ENCODE data around the gene ACVRL1.
"Not testable (repeated sequence)": the region's sequence is repeated elsewhere in the genome, so short reads cannot be mapped to it uniquely, and the experiment has no call there.

ACVRL1 gene

GRCh38 chr12:51874486-51874885, 32.8 kb upstream of the ACVRL1 start:
- no peak for DNase-seq

GRCh38 chr12:51879102-51879501, 28.2 kb upstream of the ACVRL1 start:
- no peak for DNase-seq

GRCh38 chr12:51883295-51883694, 24.0 kb upstream of the ACVRL1 start:
- DNase-seq, result no peak

GRCh38 chr12:51883998-51884675, 23.2 kb upstream of the ACVRL1 start:
- DNase-seq, result no peak

- no peak for DNase-seq
These were observed 22.6 kb upstream of the ACVRL1 start for GRCh38 chr12:51884676-51885229.

GRCh38 chr12:51885294-51886020, 21.8 kb upstream of the ACVRL1 start:
- DNase-seq, result not testable (repeated sequence)

GRCh38 chr12:51886021-51886710, 21.1 kb upstream of the ACVRL1 start:
- peak in 1 of 2 donors; percentile 26 for DNase-seq

- no peak for DNase-seq
These were observed 19.6 kb upstream of the ACVRL1 start, which contains the start of gene ANKRD33 for GRCh38 chr12:51887476-51888315. TSS of gene ANKRD33 (plus strand) at chr12:51888103. CDS start at chr12:51888187, 84 bp downstream.

GRCh38 chr12:51888316-51889215, 18.7 kb upstream of the ACVRL1 start:
- no peak for DNase-seq

- no peak for DNase-seq
These were observed 17.8 kb upstream of the ACVRL1 start for GRCh38 chr12:51889216-51890132.

GRCh38 chr12:51890133-51890464, 17.2 kb upstream of the ACVRL1 start:
- no peak for DNase-seq

- no peak for DNase-seq
These were observed 16.7 kb upstream of the ACVRL1 start for GRCh38 chr12:51890511-51891171.

GRCh38 chr12:51891843-51892242, 15.5 kb upstream of the ACVRL1 start:
- no peak for DNase-seq

- DNase-seq, result no peak
These were observed 13.5 kb upstream of the ACVRL1 start for GRCh38 chr12:51893786-51894185.

- no peak for DNase-seq
These were observed 11.7 kb upstream of the ACVRL1 start for GRCh38 chr12:51895378-51896135.

GRCh38 chr12:51896236-51896635, 11.1 kb upstream of the ACVRL1 start:
- no peak for DNase-seq

GRCh38 chr12:51897181-51897580, 10.1 kb upstream of the ACVRL1 start:
- DNase-seq, result no peak

GRCh38 chr12:51898506-51898905, 8.8 kb upstream of the ACVRL1 start:
- no peak for DNase-seq

- no peak for DNase-seq
These were observed 8.4 kb upstream of the ACVRL1 start for GRCh38 chr12:51898937-51899336.
